ENCODE measurements around the gene PTMA.

The PTMA gene

DNA sequence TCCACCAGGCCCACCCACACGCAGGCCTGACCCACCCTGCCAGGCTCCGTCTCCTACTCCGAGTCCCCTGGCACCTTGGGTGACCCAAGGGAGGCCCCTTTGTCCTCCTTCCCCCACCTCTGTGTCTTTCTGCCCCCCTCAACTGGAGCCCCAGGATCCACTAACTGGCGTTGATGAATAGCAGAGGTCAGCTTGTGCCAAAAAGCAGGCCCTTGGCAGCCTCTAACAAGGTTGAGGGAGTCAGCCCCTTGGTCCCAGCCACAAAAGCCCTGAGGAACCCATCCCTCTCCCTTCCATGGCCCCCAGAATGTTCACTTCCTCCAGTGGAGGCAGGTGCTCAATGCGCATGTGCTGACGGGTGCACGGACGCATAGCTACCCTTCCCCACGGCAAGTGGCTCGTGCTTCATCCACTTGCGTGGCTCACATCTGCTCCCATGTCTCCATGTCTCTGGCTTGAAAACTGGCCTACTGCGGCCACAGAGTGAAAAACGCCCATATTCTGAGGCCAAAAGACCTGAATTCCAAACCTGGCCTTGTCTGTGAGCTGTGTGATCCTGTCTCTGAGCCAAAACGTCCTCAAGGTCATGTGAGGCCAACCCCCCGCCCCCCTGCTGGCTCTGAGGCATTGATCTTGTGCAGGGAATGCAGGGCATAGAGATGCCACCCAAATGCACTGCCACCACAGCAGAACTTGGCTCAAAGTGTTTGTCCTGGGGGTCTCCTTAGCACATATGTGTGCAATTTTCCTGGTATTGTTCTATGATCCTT lies 19.0 kb upstream of the PTMA start:
- Histone ChIP-seq H3K9me3 (ENCODE audit: insufficient read depth, low read length) (no peaks in the 10 kb centered on the region), H3K4me1 (ENCODE audit: low read length) (peaks cover 31% of the 10 kb centered on the region), H3K4me3 (ENCODE audit: low read length) (no peak overlapping the region)

DNA sequence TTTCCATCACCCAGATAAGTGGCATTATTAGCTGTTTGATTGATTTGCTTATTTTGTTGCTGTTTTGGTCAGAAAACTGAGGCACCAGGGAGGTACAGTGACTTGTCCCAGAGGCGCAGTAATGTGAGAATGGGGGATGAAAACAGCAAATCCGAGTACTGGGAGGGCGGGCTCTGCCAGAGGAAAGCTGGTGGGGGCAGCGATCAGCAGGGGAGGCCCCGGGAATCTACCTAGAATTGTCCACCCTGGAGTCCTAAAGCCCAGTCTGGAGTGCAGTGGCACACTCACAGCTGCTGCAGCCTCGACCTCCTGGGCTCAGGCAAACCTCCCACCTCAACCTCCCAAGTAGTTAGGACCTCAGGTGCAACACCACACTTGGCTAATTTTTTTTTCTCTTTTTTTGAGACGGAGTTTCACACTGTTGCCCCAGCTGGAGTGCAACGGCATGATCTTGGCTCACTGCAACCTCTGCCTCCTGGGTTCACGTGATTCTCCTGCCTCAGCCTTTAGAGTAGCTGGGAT lies 17.0 kb upstream of the PTMA start:
- Histone ChIP-seq H3K79me2 (ENCODE audit: low read length) (peaks cover 4% of the 10 kb centered on the region; the same call in 1 of the 2 replicates), H3K4me3 (ENCODE audit: low read length) (no peak overlapping the region), H3K27ac (ENCODE audit: low read length) (no peak overlapping the region), H2AFZ (ENCODE audit: low read depth, low read length) (no peak overlapping the region), H3K36me3 (replicated peaks; ENCODE audit: low read depth, low read length) (no peaks in the 10 kb centered on the region), H3K4me2 (ENCODE audit: low read length) (peak overlapping the region; percentile 37), H4K20me1 (ENCODE audit: insufficient read depth, low read length) (no peaks in the 10 kb centered on the region), H3K9ac (ENCODE audit: low read length) (no peak overlapping the region), H3K27me3 (ENCODE audit: low read depth, low read length) (no peaks in the 10 kb centered on the region), H3K4me1 (ENCODE audit: low read length) (peaks cover 22% of the 10 kb centered on the region), H3K9me3 (ENCODE audit: insufficient read depth, low read length) (no peaks in the 10 kb centered on the region)
- TF ChIP-seq, protein P1, sequence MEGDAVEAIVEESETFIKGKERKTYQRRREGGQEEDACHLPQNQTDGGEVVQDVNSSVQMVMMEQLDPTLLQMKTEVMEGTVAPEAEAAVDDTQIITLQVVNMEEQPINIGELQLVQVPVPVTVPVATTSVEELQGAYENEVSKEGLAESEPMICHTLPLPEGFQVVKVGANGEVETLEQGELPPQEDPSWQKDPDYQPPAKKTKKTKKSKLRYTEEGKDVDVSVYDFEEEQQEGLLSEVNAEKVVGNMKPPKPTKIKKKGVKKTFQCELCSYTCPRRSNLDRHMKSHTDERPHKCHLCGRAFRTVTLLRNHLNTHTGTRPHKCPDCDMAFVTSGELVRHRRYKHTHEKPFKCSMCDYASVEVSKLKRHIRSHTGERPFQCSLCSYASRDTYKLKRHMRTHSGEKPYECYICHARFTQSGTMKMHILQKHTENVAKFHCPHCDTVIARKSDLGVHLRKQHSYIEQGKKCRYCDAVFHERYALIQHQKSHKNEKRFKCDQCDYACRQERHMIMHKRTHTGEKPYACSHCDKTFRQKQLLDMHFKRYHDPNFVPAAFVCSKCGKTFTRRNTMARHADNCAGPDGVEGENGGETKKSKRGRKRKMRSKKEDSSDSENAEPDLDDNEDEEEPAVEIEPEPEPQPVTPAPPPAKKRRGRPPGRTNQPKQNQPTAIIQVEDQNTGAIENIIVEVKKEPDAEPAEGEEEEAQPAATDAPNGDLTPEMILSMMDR (IDR thresholded peaks at IDR 0.05; ENCODE audit: low read depth, low read length): no peak
- no peak for TF ChIP-seq EZH2phosphoT487 (IDR thresholded peaks at IDR 0.05; ENCODE audit: low read depth)

More for the DNA sequence above, 19.0 kb upstream of the PTMA start:
- TF ChIP-seq, protein P1 (IDR thresholded peaks at IDR 0.05; ENCODE audit: low read depth, low read length): no peak
- no peak for TF ChIP-seq EZH2phosphoT487 (IDR thresholded peaks at IDR 0.05; ENCODE audit: low read depth)
- peaks cover 4% of the 10 kb centered on the region; the same call in 1 of the 2 replicates for H3K79me2 ChIP-seq (ENCODE audit: low read length)
- no peaks in the 10 kb centered on the region for H3K36me3 ChIP-seq (replicated peaks; ENCODE audit: low read depth, low read length)
- H3K4me2 ChIP-seq (ENCODE audit: low read length): no peak overlapping the region
- H3K9ac ChIP-seq (ENCODE audit: low read length): no peak overlapping the region
- no peaks in the 10 kb centered on the region for H4K20me1 ChIP-seq (ENCODE audit: insufficient read depth, low read length)
- no peaks in the 10 kb centered on the region for H3K27me3 ChIP-seq (ENCODE audit: low read depth, low read length)
- H2AFZ ChIP-seq (ENCODE audit: low read depth, low read length): no peak overlapping the region
- H3K27ac ChIP-seq (ENCODE audit: low read length): no peak overlapping the region

DNA sequence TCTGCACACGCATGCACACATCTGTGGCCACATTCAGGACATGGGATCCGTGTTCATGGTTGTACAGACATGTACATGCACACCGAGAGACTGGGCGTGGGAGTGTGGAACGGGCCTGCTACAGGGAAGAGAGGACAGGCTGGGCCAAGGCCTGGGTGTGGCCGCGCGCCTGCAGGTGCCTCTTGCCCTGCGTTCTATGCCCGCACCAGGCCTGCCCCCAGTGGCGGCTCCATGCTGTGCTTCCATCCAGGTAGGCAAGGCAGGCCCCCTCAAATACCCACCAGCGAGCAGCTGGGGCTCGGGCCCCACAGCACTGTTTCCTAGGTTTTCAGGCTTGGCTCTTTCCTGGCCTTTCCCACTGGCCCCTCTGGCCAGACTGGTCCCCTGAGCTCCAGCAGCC lies 15.5 kb upstream of the PTMA start:
- H3K4me2 ChIP-seq (ENCODE audit: low read length): no peak overlapping the region
- no peaks in the 10 kb centered on the region for H3K79me2 ChIP-seq (ENCODE audit: low read length)
- H2AFZ ChIP-seq (ENCODE audit: low read depth, low read length): no peak overlapping the region
- peaks cover 8% of the 10 kb centered on the region for H3K4me1 ChIP-seq (ENCODE audit: low read length)
- H3K9ac ChIP-seq (ENCODE audit: low read length): no peak overlapping the region
- no peaks in the 10 kb centered on the region for H3K27me3 ChIP-seq (ENCODE audit: low read depth, low read length)
- no peak overlapping the region for H3K27ac ChIP-seq (ENCODE audit: low read length)
- no peaks in the 10 kb centered on the region for H4K20me1 ChIP-seq (ENCODE audit: insufficient read depth, low read length)
- H3K9me3 ChIP-seq (ENCODE audit: insufficient read depth, low read length): no peaks in the 10 kb centered on the region
- TF ChIP-seq, protein P1 (IDR thresholded peaks at IDR 0.05; ENCODE audit: low read depth, low read length): no peak
- TF ChIP-seq EZH2phosphoT487 (IDR thresholded peaks at IDR 0.05; ENCODE audit: low read depth): no peak
- no peak overlapping the region for H3K4me3 ChIP-seq (ENCODE audit: low read length)
- H3K36me3 ChIP-seq (replicated peaks; ENCODE audit: low read depth, low read length): no peaks in the 10 kb centered on the region

DNA sequence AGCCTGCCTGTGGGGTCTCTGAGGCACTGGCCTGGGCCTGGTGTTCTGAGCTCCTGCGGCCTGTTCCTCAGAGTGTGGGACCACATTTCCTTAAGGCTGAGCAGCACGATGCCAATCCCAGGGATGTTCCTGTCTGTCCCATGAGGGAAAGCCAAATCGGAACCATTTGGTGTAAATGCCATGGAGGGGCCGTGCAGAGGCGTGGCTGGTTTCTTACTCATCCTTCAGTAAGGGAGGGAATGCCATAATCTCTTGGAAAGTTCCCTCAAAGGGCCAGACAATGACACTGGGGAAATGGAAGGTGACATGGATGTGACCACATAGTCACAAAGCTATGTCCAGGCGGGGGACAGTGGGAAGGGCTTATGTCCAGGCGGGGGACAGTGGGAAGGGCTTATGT lies 14.4 kb upstream of the PTMA start:
- H3K9ac ChIP-seq (ENCODE audit: low read length): no peak overlapping the region
- no peaks in the 10 kb centered on the region for H4K20me1 ChIP-seq (ENCODE audit: insufficient read depth, low read length)
- H3K4me2 ChIP-seq (ENCODE audit: low read length): no peak overlapping the region
- peaks cover 5% of the 10 kb centered on the region; the same call in 1 of the 2 replicates for H3K4me1 ChIP-seq (ENCODE audit: low read length)
- H3K4me3 ChIP-seq (ENCODE audit: low read length): no peak overlapping the region
- no peak for TF ChIP-seq EZH2phosphoT487 (IDR thresholded peaks at IDR 0.05; ENCODE audit: low read depth)
- TF ChIP-seq, protein P1 (IDR thresholded peaks at IDR 0.05; ENCODE audit: low read depth, low read length): no peak
- H3K79me2 ChIP-seq (ENCODE audit: low read length): no peaks in the 10 kb centered on the region
- no peaks in the 10 kb centered on the region for H3K27me3 ChIP-seq (ENCODE audit: low read depth, low read length)
- H3K27ac ChIP-seq (ENCODE audit: low read length): no peak overlapping the region
- no peaks in the 10 kb centered on the region for H3K36me3 ChIP-seq (replicated peaks; ENCODE audit: low read depth, low read length)
- H2AFZ ChIP-seq (ENCODE audit: low read depth, low read length): no peak overlapping the region
- H3K9me3 ChIP-seq (ENCODE audit: insufficient read depth, low read length): no peaks in the 10 kb centered on the region

Measured in OCI-LY3 (cell line).